HepG2 (cell line): Measurements from ENCODE around the gene REEP3. TPM values are rescaled to one million over a fixed set of nuclear protein-coding genes. Genes with fewer than 3 reads are reported as not detected.
"Not testable (repeated sequence)": the region's sequence is repeated elsewhere in the genome, so short reads cannot be mapped to it uniquely, and the experiment has no call there.

ENCODE experiments used
- ATAC-seq: fragments of 200-7000 bp; cut with Tn5 transposase; 3 replicates; pipeline ENCODE4 v1.9.1; 2020; ENCODE audit warnings: mild to moderate bottlenecking, moderate library complexity
- BruUV-seq: library from RNA; stranded (reverse); fragments of 400-500 nt; replicated peaks from 2 replicates; lab custom pipeline; 2021; lab: Mats Ljungman, UMichigan
- CTCF ChIA-PET: fragments of 300-600 bp; formaldehyde crosslinking; extraction: SDS; loops from one replicate; lab custom pipeline; 2021; ENCODE audit warnings: low total read pairs, inconsistent platforms, low intra/inter-chr PET ratio; lab: Yijun Ruan, JAX
- POLR2A ChIA-PET: fragments of 350-600 bp; sonication (Branson Sonifier 250); formaldehyde crosslinking; loops from one replicate; lab custom pipeline; 2020; ENCODE audit warnings: antibody characterized with exemption, inconsistent platforms; lab: Yijun Ruan, JAX
- DNase-seq: peaks from one replicate; pipeline ENCODE4 v3.0.0-alpha.2; 2015; ENCODE audit warnings: low spot score
- FAIRE-seq: peaks from 3 replicates; lab custom pipeline; 2011; peaks lifted over from hg19 to GRCh38; lab: Jason Lieb, UNC
- H2AFZ ChIP-seq: one replicate; pipeline ENCODE4 v1.6.1; 2011; ENCODE audit warnings: low read length, inconsistent platforms
- H3K27ac ChIP-seq: fragments of 300-600 bp; 3 replicates; pipeline ENCODE4 v1.8.0; 2011; ENCODE audit warnings: mixed run types, mild to moderate bottlenecking, mixed read lengths, low read length, inconsistent platforms; ENCODE audit not compliant: insufficient read depth; ENCODE audit errors: extremely low read length
- H3K27me3 ChIP-seq, 2 experiments: fragments of 200-600 bp in 1 of 2; 2 replicates in 1 of 2; 3 replicates in 1 of 2; pipeline versions ENCODE4 v1.6.0 to v1.8.0; 2011; ENCODE audit warnings: low read length in 2 of 2, mild to moderate bottlenecking in 2 of 2, moderate library complexity in 2 of 2, inconsistent platforms in 1 of 2; ENCODE audit not compliant: insufficient read depth in 2 of 2, control insufficient read depth in 1 of 2
- H3K36me3 ChIP-seq, 2 experiments: fragments of 200-600 bp in 1 of 2; replicated peaks in 1 of 2; 2 replicates in 1 of 2; 3 replicates in 1 of 2; pipeline versions ENCODE4 v1.5.1 to v1.8.0; 2011; ENCODE audit warnings: low read length in 2 of 2, inconsistent platforms in 1 of 2; ENCODE audit not compliant: insufficient read depth in 2 of 2, control insufficient read depth in 1 of 2
- H3K4me1 ChIP-seq: 2 replicates; pipeline ENCODE4 v1.5.1; 2012; ENCODE audit warnings: low read length, inconsistent platforms; ENCODE audit not compliant: insufficient read depth
- H3K4me2 ChIP-seq: 2 replicates; pipeline ENCODE4 v1.6.0; 2011; ENCODE audit warnings: low read depth, low read length, inconsistent platforms
- H3K4me3 ChIP-seq, 3 experiments: fragments of 200-600 bp in 1 of 3; sonication (generic), shearing (Covaris generic) in 1 of 3; replicated peaks in 1 of 3; 2 replicates each; pipeline ENCODE4 v1.5.1; 2011 to 2016; ENCODE audit warnings: low read length in 3 of 3, inconsistent platforms in 2 of 3, low read depth in 2 of 3, mild to moderate bottlenecking in 2 of 3, control low read depth in 1 of 3, mixed read lengths in 1 of 3; ENCODE audit not compliant: insufficient read depth in 1 of 3
- H3K79me2 ChIP-seq: one replicate; pipeline ENCODE4 v1.6.1; 2011; ENCODE audit warnings: low read length, inconsistent platforms; ENCODE audit not compliant: insufficient read depth
- H3K9ac ChIP-seq: 2 replicates; pipeline ENCODE4 v1.6.0; 2011; ENCODE audit warnings: mild to moderate bottlenecking, low read depth, low read length, inconsistent platforms; ENCODE audit not compliant: insufficient read depth
- H3K9me3 ChIP-seq: 2 replicates; pipeline ENCODE4 v1.5.1; 2012; ENCODE audit warnings: mild to moderate bottlenecking, low read length
- H4K20me1 ChIP-seq: 2 replicates; pipeline ENCODE4 v1.6.0; 2011; ENCODE audit warnings: inconsistent platforms, mild to moderate bottlenecking, low read length, moderate library complexity; ENCODE audit not compliant: insufficient read depth
- NCOA2 ChIP-seq: sonication (generic); formaldehyde crosslinking; IDR thresholded peaks from 2 replicates; pipeline ENCODE4 v1.8.0; 2022; ENCODE audit warnings: inconsistent platforms
- WGBS: methylation state at CpG from one replicate; pipeline ENCODE4 v1.1.6; 2017; ENCODE audit warnings: low lambda C conversion rate; 5-methylcytosine and 5-hydroxymethylcytosine counted together
- in situ Hi-C: cut with HindIII; loops from 2 replicates; pipeline ENCODE4 v1.10.0; 2017; ENCODE audit warnings: low pct_unique_long_range_greater_than_20kb; ENCODE audit not compliant: extremely low pct_ligation_motif_present
- intact Hi-C: fragments of 100-400 bp; cut with micrococcal nuclease; formaldehyde crosslinking; loops from one replicate; pipeline ENCODE4 v1.10.0; 2022; ENCODE audit not compliant: unreplicated experiment
- polyA plus RNA-seq, 8 experiments: library from polyadenylated mRNA; depleted of rRNA in 3 of 8; stranded (reverse) in 7 of 8; unstranded in 1 of 8; fragments of >200 nt; fragmentation: Illumina TruSeq in 4 of 8; extraction: Trizol in 4 of 8; gene quantifications; 2 replicates each; pipeline versions ENCODE4 v1.2.1 to v1.2.3, GENCODE V29; 2011 to 2016; ENCODE audit warnings: low read depth in 4 of 8, missing spikeins in 1 of 8, mixed read lengths in 1 of 8; ENCODE audit not compliant: insufficient read depth in 1 of 8
- total RNA-seq, 5 experiments: library from RNA; depleted of rRNA; stranded (reverse); fragments of >200 nt; fragmentation: Illumina TruSeq; extraction: Trizol; gene quantifications; 2 replicates each; pipeline ENCODE4 v1.2.3, GENCODE V29; 2016; ENCODE audit warnings: low read depth in 1 of 5

Gene REEP3
- total and polyA plus RNA-seq, 2 of the 13 experiments (the other 11 are each of a cell fraction or from before 2014, with no cell fraction given): 7.1 to 31.4 TPM

DNA sequence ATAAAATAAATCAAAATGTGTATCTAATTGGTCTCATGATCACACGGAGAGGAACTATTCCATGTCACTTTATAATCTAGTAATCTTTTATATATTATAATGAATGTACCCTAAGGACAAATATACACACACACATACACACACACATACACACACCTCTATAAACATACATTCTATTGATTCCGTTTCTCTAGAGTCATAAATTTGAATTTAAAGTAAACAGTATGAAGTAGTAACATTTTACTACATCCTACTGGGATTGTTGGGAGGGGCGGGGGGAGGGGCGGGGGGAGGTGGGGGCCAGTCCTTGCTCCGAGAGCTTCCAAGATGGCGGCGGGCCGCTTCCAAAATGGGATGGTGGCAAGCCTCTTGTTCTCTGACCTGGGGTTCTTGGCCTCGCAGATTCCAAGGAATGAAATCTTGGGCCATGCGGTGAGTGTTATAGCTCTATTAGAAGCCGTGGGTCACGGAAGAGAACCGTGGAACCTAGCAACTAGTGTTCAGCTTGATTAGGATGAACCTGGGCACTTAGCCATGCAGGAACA, 143.2 kb downstream of the REEP3 start:
- no peaks in the 10 kb centered on the region for H3K36me3 ChIP-seq
- H3K4me3 ChIP-seq: no peak overlapping the region
- H3K27ac ChIP-seq: no peak overlapping the region
- H3K9ac ChIP-seq: no peak overlapping the region
- no peaks in the 10 kb centered on the region for H3K4me1 ChIP-seq
- in situ Hi-C loops: no loop called here
- TF ChIP-seq NCOA2 (CRISPR knock-in tag): no peak
- no peaks in the 10 kb centered on the region for H4K20me1 ChIP-seq
- ChIA-PET CTCF (no interaction called here), POLR2A (no interaction called here)
- DNase-seq: no peak
- no peak for ATAC-seq
- intact Hi-C loops: no loop called here
- WGBS: 64% methylated on average over 13 of the region's 13 CpGs
- no peak for FAIRE-seq
- H3K27me3 ChIP-seq: no peaks in the 10 kb centered on the region
- no peak overlapping the region for H2AFZ ChIP-seq
- no TSS peak for BruUV-seq
- no peaks in the 10 kb centered on the region for H3K79me2 ChIP-seq
- H3K4me2 ChIP-seq: no peak overlapping the region
- no peaks in the 10 kb centered on the region for H3K9me3 ChIP-seq

DNA sequence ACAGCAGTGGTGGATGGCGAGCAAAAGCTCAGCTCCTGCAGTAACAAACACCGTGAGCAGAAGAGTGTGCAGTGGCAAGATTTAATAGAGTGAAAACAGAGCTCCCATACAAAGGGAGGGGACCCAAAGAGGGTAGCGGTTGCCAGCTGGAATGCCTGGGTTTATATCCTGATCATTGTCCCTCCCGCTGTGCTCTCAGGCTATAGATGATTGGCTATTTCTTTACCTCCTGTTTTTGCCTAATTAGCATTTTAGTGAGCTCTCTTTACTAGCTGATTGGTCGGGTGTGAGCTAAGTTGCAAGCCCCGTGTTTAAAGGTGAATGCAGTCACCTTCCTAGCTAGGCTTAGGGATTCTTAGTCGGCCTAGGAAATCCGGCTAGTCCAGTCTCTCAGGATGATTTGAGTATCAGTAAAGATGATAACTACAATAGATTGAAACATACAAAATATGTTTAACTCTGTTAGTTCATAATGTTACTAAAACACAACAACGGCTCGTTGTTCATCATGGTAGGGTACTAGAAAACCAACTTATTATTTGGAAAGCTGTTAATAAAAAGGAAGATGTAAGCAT, 143.9 kb downstream of the REEP3 start:
- DNase-seq, H3K79me2 ChIP-seq, H3K9ac ChIP-seq, ATAC-seq, H3K27me3 ChIP-seq, H3K9me3 ChIP-seq, in situ Hi-C loops, H4K20me1 ChIP-seq, BruUV-seq, FAIRE-seq, intact Hi-C loops, CTCF ChIA-PET, H3K4me3 ChIP-seq, H3K4me2 ChIP-seq, H3K4me1 ChIP-seq, H3K27ac ChIP-seq, H3K36me3 ChIP-seq, POLR2A ChIA-PET, H2AFZ ChIP-seq: not testable (repeated sequence)
- WGBS: 47% methylated on average over 10 of the region's 10 CpGs
